Left ventricle myocardium inferior (tissue), 1 donor: ENCODE results near the gene CEP152. TPM values are rescaled to one million over a fixed set of nuclear protein-coding genes. Genes with fewer than 3 reads are reported as not detected.

Source experiments
- DNase-seq: peaks from one replicate; pipeline ENCODE4 v3.0.0-alpha.2; 2020
- H3K27ac ChIP-seq: fragments of 200-600 bp; replicated peaks from 2 replicates; pipeline ENCODE4 v1.8.0; 2021
- H3K27me3 ChIP-seq: fragments of 200-600 bp; 2 replicates; pipeline ENCODE4 v1.8.0; 2021; ENCODE audit warnings: low read depth
- H3K36me3 ChIP-seq: fragments of 200-600 bp; 2 replicates; pipeline ENCODE4 v1.8.0; 2021
- H3K4me1 ChIP-seq: fragments of 200-600 bp; 2 replicates; pipeline ENCODE4 v1.8.0; 2021
- H3K4me3 ChIP-seq: fragments of 200-600 bp; 2 replicates; pipeline ENCODE4 v1.8.0; 2021; ENCODE audit warnings: mild to moderate bottlenecking, moderate library complexity
- H3K9me3 ChIP-seq: fragments of 200-600 bp; replicated peaks from 2 replicates; pipeline ENCODE4 v1.8.0; 2021
- intact Hi-C: fragments of 100-400 bp; cut with micrococcal nuclease; formaldehyde crosslinking; loops from one replicate; pipeline ENCODE4 v1.11.0; 2022
- total RNA-seq: library from RNA; stranded (reverse); fragmentation: NEBNext Ultra II Directional; extraction: Animal tissue kit (Norgen Biotek cat#: 25700); gene quantifications from one replicate; pipeline ENCODE4 v1.2.1, GENCODE V29; 2021
- TF ChIP-seq, protein P1 (sequence below): fragments of 200-600 bp; IDR thresholded peaks from 2 replicates; pipeline ENCODE4 v1.8.0; 2021; ENCODE audit warnings: antibody characterized with exemption, mild to moderate bottlenecking, borderline replicate concordance
- donor health status: DM: no; HTN: yes; CAD: no; lungs with severe emphysema.

Gene CEP152
- total RNA-seq, 1 donor from 2014 or later: 1.3 TPM

- TF ChIP-seq, protein P1, sequence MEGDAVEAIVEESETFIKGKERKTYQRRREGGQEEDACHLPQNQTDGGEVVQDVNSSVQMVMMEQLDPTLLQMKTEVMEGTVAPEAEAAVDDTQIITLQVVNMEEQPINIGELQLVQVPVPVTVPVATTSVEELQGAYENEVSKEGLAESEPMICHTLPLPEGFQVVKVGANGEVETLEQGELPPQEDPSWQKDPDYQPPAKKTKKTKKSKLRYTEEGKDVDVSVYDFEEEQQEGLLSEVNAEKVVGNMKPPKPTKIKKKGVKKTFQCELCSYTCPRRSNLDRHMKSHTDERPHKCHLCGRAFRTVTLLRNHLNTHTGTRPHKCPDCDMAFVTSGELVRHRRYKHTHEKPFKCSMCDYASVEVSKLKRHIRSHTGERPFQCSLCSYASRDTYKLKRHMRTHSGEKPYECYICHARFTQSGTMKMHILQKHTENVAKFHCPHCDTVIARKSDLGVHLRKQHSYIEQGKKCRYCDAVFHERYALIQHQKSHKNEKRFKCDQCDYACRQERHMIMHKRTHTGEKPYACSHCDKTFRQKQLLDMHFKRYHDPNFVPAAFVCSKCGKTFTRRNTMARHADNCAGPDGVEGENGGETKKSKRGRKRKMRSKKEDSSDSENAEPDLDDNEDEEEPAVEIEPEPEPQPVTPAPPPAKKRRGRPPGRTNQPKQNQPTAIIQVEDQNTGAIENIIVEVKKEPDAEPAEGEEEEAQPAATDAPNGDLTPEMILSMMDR: no peak
- intact Hi-C loops: no loop called here
- H3K36me3 ChIP-seq: no peaks in the 10 kb centered on the region
These were observed 114.9 kb downstream of the CEP152 start for GRCh38 chr15:48695827-48696573.

GRCh38 chr15:48695088-48695826 lies 115.6 kb downstream of the CEP152 start:
- Histone ChIP-seq H3K27me3 (no peaks in the 10 kb centered on the region), H3K27ac (no peak overlapping the region), H3K36me3 (no peaks in the 10 kb centered on the region), H3K4me1 (no peaks in the 10 kb centered on the region), H3K9me3 (no peaks in the 10 kb centered on the region), H3K4me3 (no peak overlapping the region)
- no peak for DNase-seq
- intact Hi-C loops: no loop called here
- TF ChIP-seq, protein P1: no peak

More at GRCh38 chr15:48695827-48696573, 114.9 kb downstream of the CEP152 start:
- no peaks in the 10 kb centered on the region for H3K9me3 ChIP-seq
- no peaks in the 10 kb centered on the region for H3K27me3 ChIP-seq
- H3K27ac ChIP-seq: no peak overlapping the region
- H3K4me3 ChIP-seq: no peak overlapping the region
- no peaks in the 10 kb centered on the region for H3K4me1 ChIP-seq
- DNase-seq: no peak

- H3K27me3 ChIP-seq: no peaks in the 10 kb centered on the region
- no peaks in the 10 kb centered on the region for H3K4me1 ChIP-seq
- no peak overlapping the region for H3K4me3 ChIP-seq
- intact Hi-C loops: no loop called here
- H3K9me3 ChIP-seq: peaks cover 11% of the 10 kb centered on the region
- peak overlapping the region; percentile 24 for H3K27ac ChIP-seq
- TF ChIP-seq, protein P1: no peak
- no peak for DNase-seq
- H3K36me3 ChIP-seq: no peaks in the 10 kb centered on the region
These were observed 117.4 kb downstream of the CEP152 start for GRCh38 chr15:48693484-48693883.

- no peaks in the 10 kb centered on the region for H3K4me1 ChIP-seq
- TF ChIP-seq, protein P1: no peak
- no peaks in the 10 kb centered on the region for H3K27me3 ChIP-seq
- H3K4me3 ChIP-seq: no peak overlapping the region
- peaks cover 27% of the 10 kb centered on the region for H3K9me3 ChIP-seq
- DNase-seq: no peak
- H3K36me3 ChIP-seq: no peaks in the 10 kb centered on the region
- H3K27ac ChIP-seq: no peak overlapping the region
- intact Hi-C loops: no loop called here
These were observed 122.4 kb downstream of the CEP152 start for GRCh38 chr15:48688493-48688892.

Other genes with a start within 250 kb of the CEP152 start
- 45.5 TPM for gene FBN1, start 165.4 kb downstream of the CEP152 start, total RNA-seq
- gene EID1, start 67.1 kb upstream of the CEP152 start, total RNA-seq: 227 TPM
- 3.3 TPM for gene SHC4, start 152.8 kb upstream of the CEP152 start, total RNA-seq
- gene SECISBP2L, start 235.4 kb upstream of the CEP152 start, total RNA-seq: 39.3 TPM